ENCODE data around the gene RAB11FIP4.

DNA sequence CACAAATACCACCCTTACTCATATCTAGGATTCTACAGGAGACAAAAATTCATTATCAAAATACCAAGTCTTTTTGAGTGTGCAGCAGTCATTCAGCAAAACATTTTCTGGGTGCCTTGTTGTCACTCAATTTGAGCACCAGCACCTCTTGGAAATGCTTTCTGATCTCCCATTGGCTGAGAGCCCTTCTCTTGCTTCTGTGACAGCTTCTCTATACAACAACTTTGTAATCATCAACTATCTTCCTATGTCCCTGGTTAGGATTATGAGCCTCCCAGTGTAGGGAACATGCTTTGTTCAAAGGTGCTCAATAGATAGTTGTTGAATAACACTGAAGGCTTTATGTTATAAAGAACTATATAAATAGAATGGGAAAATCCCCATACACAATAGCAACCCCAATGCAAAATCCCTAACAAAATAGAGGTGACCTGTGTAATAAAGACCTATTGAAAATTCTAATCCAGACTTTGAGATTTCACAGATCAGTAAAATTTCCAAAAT is 10.3 kb upstream of the RAB11FIP4 start:
- TF ChIP-seq, protein P1, sequence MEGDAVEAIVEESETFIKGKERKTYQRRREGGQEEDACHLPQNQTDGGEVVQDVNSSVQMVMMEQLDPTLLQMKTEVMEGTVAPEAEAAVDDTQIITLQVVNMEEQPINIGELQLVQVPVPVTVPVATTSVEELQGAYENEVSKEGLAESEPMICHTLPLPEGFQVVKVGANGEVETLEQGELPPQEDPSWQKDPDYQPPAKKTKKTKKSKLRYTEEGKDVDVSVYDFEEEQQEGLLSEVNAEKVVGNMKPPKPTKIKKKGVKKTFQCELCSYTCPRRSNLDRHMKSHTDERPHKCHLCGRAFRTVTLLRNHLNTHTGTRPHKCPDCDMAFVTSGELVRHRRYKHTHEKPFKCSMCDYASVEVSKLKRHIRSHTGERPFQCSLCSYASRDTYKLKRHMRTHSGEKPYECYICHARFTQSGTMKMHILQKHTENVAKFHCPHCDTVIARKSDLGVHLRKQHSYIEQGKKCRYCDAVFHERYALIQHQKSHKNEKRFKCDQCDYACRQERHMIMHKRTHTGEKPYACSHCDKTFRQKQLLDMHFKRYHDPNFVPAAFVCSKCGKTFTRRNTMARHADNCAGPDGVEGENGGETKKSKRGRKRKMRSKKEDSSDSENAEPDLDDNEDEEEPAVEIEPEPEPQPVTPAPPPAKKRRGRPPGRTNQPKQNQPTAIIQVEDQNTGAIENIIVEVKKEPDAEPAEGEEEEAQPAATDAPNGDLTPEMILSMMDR (IDR thresholded peaks at IDR 0.05; ENCODE audit: insufficient read depth, low read length, poor library complexity, severe bottlenecking) = no peak
- TF ChIP-seq EZH2phosphoT487 (conservative IDR thresholded peaks at IDR 0.05; ENCODE audit: low read length) = no peak
